Measurements from ENCODE around the gene CDK19. TPM values are rescaled to one million over a fixed set of nuclear protein-coding genes. Genes with fewer than 3 reads are reported as not detected.

CDK19 gene
- polyA plus RNA-seq, 1 donor (not counting 4 experiments of a cell fraction or from before 2014, with no cell fraction given), result 6.4 TPM

DNA sequence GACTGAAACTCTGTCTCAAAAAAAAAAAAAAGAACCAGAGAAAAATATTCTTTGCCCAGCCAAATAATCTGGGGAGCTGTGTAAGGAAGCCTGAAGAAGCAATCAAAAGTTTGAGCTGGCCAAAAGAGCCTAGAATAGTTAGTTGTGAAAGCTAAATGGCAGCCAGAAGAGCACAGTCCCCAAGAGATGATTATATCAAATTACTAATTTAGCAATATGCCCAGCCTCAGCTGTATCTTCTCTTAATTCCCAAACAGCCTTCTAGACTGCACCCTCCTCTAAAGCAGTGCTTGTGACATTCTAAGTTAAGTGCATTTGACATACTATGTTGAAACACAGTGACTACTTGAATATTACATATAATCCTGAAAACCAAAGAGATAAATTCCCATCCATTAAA, 38.9 kb downstream of the CDK19 start:
- no peak for FAIRE-seq
- no peaks in the 10 kb centered on the region for H3K79me2 ChIP-seq (ENCODE audit: control insufficient read depth, insufficient read depth, low read length)
- TF ChIP-seq, protein P1, sequence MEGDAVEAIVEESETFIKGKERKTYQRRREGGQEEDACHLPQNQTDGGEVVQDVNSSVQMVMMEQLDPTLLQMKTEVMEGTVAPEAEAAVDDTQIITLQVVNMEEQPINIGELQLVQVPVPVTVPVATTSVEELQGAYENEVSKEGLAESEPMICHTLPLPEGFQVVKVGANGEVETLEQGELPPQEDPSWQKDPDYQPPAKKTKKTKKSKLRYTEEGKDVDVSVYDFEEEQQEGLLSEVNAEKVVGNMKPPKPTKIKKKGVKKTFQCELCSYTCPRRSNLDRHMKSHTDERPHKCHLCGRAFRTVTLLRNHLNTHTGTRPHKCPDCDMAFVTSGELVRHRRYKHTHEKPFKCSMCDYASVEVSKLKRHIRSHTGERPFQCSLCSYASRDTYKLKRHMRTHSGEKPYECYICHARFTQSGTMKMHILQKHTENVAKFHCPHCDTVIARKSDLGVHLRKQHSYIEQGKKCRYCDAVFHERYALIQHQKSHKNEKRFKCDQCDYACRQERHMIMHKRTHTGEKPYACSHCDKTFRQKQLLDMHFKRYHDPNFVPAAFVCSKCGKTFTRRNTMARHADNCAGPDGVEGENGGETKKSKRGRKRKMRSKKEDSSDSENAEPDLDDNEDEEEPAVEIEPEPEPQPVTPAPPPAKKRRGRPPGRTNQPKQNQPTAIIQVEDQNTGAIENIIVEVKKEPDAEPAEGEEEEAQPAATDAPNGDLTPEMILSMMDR (optimal IDR thresholded peaks at IDR 0.05 in 1 of 3, IDR thresholded peaks at IDR 0.05 in 1 of 3, conservative IDR thresholded peaks at IDR 0.05 in 1 of 3; ENCODE audit: extremely low read depth in 1 of 3, insufficient read depth in 2 of 3, low read length in 3 of 3), result no peak
- TF ChIP-seq EZH2 (IDR thresholded peaks at IDR 0.05; ENCODE audit: low read length), result no peak

DNA sequence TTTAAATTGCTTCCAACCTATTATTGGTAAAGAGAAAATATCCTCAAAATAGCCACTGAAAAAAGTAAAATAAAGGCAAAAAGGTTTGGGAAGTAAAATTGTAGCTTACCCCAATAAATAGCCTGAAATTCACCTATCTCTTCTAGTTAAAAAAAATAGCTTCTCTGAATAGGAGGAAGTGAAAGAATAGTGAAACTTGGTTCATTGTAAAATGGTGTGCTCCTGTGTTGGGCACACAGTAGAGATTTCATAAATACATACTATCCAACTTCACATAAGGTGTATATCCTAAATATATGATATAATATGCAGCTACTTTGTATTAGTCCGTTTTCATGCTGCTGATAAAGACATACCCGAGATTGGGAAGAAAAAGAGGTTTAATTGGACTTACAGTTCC, 45.3 kb downstream of the CDK19 start:
- dilution Hi-C loops (cut with MboI; ENCODE audit: extremely low pct_ligation_motif_present, low sequenced_read_pairs), result no loop called here
- TF ChIP-seq EZH2 (IDR thresholded peaks at IDR 0.05; ENCODE audit: low read length), result no peak
- Histone ChIP-seq H3K4me3 (ENCODE audit: control insufficient read depth in 2 of 3, extremely low read depth in 1 of 3, insufficient read depth in 2 of 3, low read depth in 1 of 3, low read length in 3 of 3) (no peak overlapping the region), H3K9me1 (ENCODE audit: control insufficient read depth, extremely low read depth, insufficient read depth, low read length) (no peaks in the 10 kb centered on the region), H3K4me1 (ENCODE audit: control insufficient read depth, extremely low read depth, insufficient read depth, low read length) (peaks cover 4% of the 10 kb centered on the region), H3K9me3 (ENCODE audit: control insufficient read depth, low read depth, low read length) (no peaks in the 10 kb centered on the region), H3K27ac (ENCODE audit: control insufficient read depth, insufficient read depth, low read length) (no peak overlapping the region), H2AFZ (ENCODE audit: control insufficient read depth, low read length) (no peak overlapping the region), H3K36me3 (ENCODE audit: control insufficient read depth in 2 of 2, extremely low read depth in 1 of 2, insufficient read depth in 2 of 2, low read length in 2 of 2) (no peaks in the 10 kb centered on the region), H3K79me2 (ENCODE audit: control insufficient read depth, insufficient read depth, low read length) (no peaks in the 10 kb centered on the region), H3K4me2 (ENCODE audit: control insufficient read depth, extremely low read depth, insufficient read depth, low read depth, low read length) (no peak overlapping the region), H3K9ac (ENCODE audit: control insufficient read depth, extremely low read depth, insufficient read depth, low read length) (no peak overlapping the region), H3K27me3 (ENCODE audit: control insufficient read depth, extremely low read depth, insufficient read depth, low read length) (no peaks in the 10 kb centered on the region), H4K20me1 (ENCODE audit: control insufficient read depth, extremely low read depth, insufficient read depth, low read length) (no peaks in the 10 kb centered on the region)
- FAIRE-seq (no peak), DNase-seq (ENCODE audit: low read depth, low spot score) (no peak)

More for the DNA sequence above, 38.9 kb downstream of the CDK19 start:
- no peak overlapping the region for H3K27ac ChIP-seq (ENCODE audit: control insufficient read depth, insufficient read depth, low read length)
- no peaks in the 10 kb centered on the region for H4K20me1 ChIP-seq (ENCODE audit: control insufficient read depth, extremely low read depth, insufficient read depth, low read length)
- no peaks in the 10 kb centered on the region for H3K36me3 ChIP-seq (ENCODE audit: control insufficient read depth in 2 of 2, extremely low read depth in 1 of 2, insufficient read depth in 2 of 2, low read length in 2 of 2)
- H3K9me3 ChIP-seq (ENCODE audit: control insufficient read depth, low read depth, low read length), result no peaks in the 10 kb centered on the region
- H2AFZ ChIP-seq (ENCODE audit: control insufficient read depth, low read length), result no peak overlapping the region
- no peak overlapping the region for H3K4me2 ChIP-seq (ENCODE audit: control insufficient read depth, extremely low read depth, insufficient read depth, low read depth, low read length)
- no peak overlapping the region for H3K9ac ChIP-seq (ENCODE audit: control insufficient read depth, extremely low read depth, insufficient read depth, low read length)
- H3K9me1 ChIP-seq (ENCODE audit: control insufficient read depth, extremely low read depth, insufficient read depth, low read length), result no peaks in the 10 kb centered on the region
- no peak overlapping the region for H3K4me3 ChIP-seq (ENCODE audit: control insufficient read depth in 2 of 3, extremely low read depth in 1 of 3, insufficient read depth in 2 of 3, low read depth in 1 of 3, low read length in 3 of 3)
- peaks cover 4% of the 10 kb centered on the region for H3K4me1 ChIP-seq (ENCODE audit: control insufficient read depth, extremely low read depth, insufficient read depth, low read length)
- H3K27me3 ChIP-seq (ENCODE audit: control insufficient read depth, extremely low read depth, insufficient read depth, low read length), result no peaks in the 10 kb centered on the region
- no peak for DNase-seq (ENCODE audit: low read depth, low spot score)
- dilution Hi-C loops (cut with MboI; ENCODE audit: extremely low pct_ligation_motif_present, low sequenced_read_pairs), result no loop called here

DNA sequence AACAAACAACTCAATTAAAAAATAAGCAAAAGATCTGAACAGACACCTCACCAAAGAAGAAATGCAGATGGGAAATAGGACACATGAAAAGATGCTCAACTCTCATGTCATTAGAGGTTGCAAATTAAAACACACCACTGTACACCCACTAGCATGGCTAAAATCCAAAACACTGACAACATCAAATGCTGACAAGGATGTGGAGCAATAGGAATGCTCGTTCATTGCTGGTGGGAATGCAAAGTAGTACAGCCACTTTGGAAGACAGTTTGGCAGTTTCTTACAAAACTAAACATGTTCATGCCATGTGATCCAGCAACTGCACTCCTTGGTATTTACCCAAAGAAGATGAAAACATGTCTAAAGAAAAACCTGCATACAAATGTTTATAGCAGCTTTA, 47.2 kb downstream of the CDK19 start:
- DNase-seq (ENCODE audit: low read depth, low spot score) (no peak), FAIRE-seq (no peak)
- Histone ChIP-seq H3K9me3 (ENCODE audit: control insufficient read depth, low read depth, low read length) (no peaks in the 10 kb centered on the region), H3K36me3 (ENCODE audit: control insufficient read depth in 2 of 2, extremely low read depth in 1 of 2, insufficient read depth in 2 of 2, low read length in 2 of 2) (no peaks in the 10 kb centered on the region), H4K20me1 (ENCODE audit: control insufficient read depth, extremely low read depth, insufficient read depth, low read length) (no peaks in the 10 kb centered on the region), H3K79me2 (ENCODE audit: control insufficient read depth, insufficient read depth, low read length) (no peaks in the 10 kb centered on the region), H3K4me3 (ENCODE audit: control insufficient read depth in 2 of 3, extremely low read depth in 1 of 3, insufficient read depth in 2 of 3, low read depth in 1 of 3, low read length in 3 of 3) (no peak overlapping the region), H3K9me1 (ENCODE audit: control insufficient read depth, extremely low read depth, insufficient read depth, low read length) (no peaks in the 10 kb centered on the region), H3K27me3 (ENCODE audit: control insufficient read depth, extremely low read depth, insufficient read depth, low read length) (no peaks in the 10 kb centered on the region), H3K9ac (ENCODE audit: control insufficient read depth, extremely low read depth, insufficient read depth, low read length) (no peak overlapping the region), H3K4me1 (ENCODE audit: control insufficient read depth, extremely low read depth, insufficient read depth, low read length) (peaks cover under 1% of the 10 kb centered on the region), H3K4me2 (ENCODE audit: control insufficient read depth, extremely low read depth, insufficient read depth, low read depth, low read length) (no peak overlapping the region), H2AFZ (ENCODE audit: control insufficient read depth, low read length) (no peak overlapping the region), H3K27ac (ENCODE audit: control insufficient read depth, insufficient read depth, low read length) (no peak overlapping the region)
- dilution Hi-C loops (cut with MboI; ENCODE audit: extremely low pct_ligation_motif_present, low sequenced_read_pairs), result no loop called here
- TF ChIP-seq, protein P1 (optimal IDR thresholded peaks at IDR 0.05 in 1 of 3, IDR thresholded peaks at IDR 0.05 in 1 of 3, conservative IDR thresholded peaks at IDR 0.05 in 1 of 3; ENCODE audit: extremely low read depth in 1 of 3, insufficient read depth in 2 of 3, low read length in 3 of 3), result no peak
- TF ChIP-seq EZH2 (IDR thresholded peaks at IDR 0.05; ENCODE audit: low read length), result no peak
